GM08714 (cell line): Measurements from ENCODE around the gene CHST11.

Source experiments
- H3K4me3 ChIP-seq: fragments of 200-500 bp; sonication (Bioruptor generic); 2 replicates; pipeline ENCODE4 v1.5.1; 2014; ENCODE audit warnings: mild to moderate bottlenecking, low read length, inconsistent platforms
- ZNF274 ChIP-seq: IDR thresholded peaks from 2 replicates; pipeline ENCODE4 v1.6.1; 2012; ENCODE audit warnings: mild to moderate bottlenecking, low read depth, low read length

The CHST11 gene

GRCh38 chr12:104643819-104644669, 187.3 kb downstream of the CHST11 start:
- no peak for TF ChIP-seq ZNF274
- peak overlapping the region; percentile 15; the same call in 1 of the 2 replicates for H3K4me3 ChIP-seq

DNA sequence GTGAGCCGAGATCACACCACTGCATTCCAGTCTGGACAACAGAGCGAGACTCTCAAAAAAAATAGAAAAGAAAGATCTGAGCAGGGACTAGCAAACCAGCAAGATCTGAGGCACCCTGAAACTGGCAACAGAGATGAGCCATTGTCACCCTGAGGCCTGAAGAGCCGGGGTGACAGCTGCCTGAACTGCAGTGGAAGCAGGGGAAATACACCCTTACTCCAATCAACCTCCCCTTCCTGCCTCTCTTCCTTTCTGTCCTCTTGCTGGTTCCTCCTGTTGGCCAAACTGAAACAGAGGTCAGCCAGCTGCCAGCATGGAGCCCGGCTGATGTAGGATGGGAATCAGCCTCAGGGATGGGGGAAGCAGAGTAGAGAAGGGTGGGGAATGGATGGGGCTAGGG, 192.0 kb downstream of the CHST11 start:
- no peak overlapping the region for H3K4me3 ChIP-seq
- TF ChIP-seq ZNF274: no peak

DNA sequence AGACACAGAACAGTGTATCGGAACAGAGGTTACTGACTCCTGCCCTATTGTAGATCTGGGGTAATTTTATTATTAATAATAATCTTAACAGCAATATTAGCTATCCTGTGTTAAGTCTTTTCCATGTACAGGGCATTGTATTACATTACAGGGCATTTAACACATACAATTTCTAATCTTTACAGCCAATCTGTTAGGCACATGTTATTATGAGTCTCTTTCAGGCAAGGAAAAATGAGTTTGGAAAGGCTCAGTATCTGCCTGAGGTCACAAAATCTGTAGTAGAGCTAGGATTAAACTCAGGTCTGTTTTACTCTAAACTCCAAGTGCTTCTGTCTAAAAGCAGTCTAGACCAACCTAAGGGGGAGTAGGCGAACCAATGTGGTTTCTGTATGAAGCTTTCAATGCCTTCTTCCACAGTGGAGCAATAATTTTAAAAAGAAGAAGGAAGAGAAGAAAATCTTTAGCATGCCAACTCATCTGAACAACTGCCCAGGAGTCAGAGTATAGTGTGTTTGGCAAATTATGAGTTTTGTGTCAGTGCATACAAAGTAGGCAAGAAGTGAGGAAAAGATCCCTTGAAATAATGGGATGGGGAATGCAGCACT, 192.6 kb downstream of the CHST11 start:
- no peak overlapping the region for H3K4me3 ChIP-seq
- TF ChIP-seq ZNF274: no peak

GRCh38 chr12:104649921-104650320, 193.2 kb downstream of the CHST11 start:
- TF ChIP-seq ZNF274: no peak
- H3K4me3 ChIP-seq: no peak overlapping the region

DNA sequence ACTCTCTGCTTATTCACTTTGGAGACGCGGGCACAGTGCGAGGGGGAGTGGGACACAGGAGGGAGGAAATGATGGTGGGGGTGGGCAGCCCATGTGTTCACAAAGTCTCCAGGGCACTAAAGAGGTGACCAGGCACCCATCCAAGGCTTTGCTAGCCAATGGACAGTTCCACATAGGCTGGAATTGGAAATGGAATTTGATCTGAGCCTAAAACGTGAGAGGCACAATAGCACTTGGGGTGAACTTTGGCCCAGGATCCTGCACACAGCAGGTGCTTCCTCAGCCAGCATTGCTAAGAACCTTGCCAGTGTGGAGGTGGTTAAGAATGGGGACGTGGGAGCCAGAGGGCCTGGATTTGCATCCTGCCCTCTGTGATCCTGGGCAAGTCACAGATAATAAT, 193.8 kb downstream of the CHST11 start:
- TF ChIP-seq ZNF274: no peak
- no peak overlapping the region for H3K4me3 ChIP-seq

DNA sequence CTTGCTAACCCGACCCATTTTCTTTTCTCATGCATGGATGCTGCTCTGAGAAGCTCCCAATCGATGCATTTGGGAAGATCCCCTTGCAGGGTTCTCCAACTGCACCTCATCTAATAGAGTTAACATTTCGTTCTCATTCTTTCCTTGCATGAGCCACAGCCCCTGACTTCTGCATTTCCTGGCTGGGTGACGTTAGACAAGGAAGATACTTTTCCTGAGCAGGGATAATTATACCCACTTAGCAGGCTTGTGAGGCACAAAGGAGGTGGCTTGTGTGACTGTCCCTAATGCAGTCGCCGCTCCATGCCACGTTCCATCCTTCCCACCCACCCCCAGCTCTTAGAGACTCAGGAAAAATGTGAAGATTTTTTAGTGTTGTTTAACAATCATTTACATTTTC, 195.1 kb downstream of the CHST11 start:
- no peak for TF ChIP-seq ZNF274
- H3K4me3 ChIP-seq: no peak overlapping the region

- no peak for TF ChIP-seq ZNF274
- no peak overlapping the region for H3K4me3 ChIP-seq
These were observed 195.6 kb downstream of the CHST11 start for GRCh38 chr12:104652358-104652757.

DNA sequence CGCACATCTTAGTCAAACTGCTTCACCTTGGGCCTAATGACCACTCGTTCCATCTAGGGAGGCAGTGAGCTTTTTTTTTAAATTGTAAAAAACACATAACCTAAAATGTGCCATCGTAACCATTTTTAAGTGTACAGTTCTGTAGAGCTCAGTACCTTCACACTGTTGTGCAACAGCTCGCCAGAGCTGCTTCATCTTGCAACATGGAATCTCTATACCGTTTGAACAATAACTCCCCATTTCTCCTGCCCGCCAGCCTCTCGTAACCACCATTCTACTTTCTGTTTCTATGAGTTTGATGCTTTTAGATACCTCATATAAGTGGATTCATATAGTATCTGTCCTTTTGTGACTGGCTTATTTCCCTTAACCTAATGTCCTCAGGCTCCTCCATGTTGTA, 196.2 kb downstream of the CHST11 start:
- no peak for TF ChIP-seq ZNF274

DNA sequence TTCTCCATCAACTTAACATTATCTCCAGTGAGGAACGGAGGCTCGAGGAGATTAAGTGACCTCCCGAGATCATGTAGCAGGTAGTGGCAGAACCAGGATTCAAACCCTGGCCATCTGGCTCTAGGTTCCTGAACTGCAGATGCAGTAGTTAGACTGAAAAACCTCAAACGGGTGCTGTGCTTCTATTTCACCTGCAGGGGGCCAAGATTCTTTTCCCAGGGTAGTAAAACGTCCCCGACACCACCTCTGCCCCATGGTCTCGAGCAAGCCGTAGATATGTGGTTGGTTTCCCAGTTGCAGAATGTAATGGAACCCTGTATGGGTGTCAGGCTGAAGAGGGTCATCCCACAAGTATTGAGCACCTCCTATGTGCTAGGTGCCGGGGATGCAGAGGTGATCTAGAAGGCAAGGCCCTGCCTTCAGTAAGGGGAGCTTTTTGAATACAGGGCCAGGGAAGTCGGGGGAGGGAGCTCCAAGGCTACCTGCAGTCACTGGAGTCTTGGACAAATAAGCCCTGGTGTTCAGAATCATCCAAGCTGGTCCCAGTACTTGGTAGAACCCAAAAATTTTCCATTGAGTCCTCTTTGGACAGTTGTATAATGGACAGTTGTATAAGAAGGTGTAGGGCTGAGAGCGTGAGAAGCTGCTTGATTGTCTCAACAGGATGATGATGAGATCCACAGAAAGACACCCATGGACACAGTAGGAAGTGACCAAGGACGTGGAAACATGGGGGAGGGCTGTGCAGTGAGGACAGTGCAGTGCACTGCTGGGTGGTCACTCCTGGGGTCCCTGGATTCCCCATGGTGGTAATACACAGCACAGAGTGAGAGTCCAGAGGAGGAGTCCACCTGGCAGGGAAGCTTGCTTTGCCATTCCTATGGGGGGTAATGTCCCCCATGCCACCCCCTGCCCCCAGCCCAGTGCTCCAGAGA, 197.2 kb downstream of the CHST11 start:
- no peak for TF ChIP-seq ZNF274
- H3K4me3 ChIP-seq: no peak overlapping the region

More for the DNA sequence above, 196.2 kb downstream of the CHST11 start:
- H3K4me3 ChIP-seq: no peak overlapping the region

DNA sequence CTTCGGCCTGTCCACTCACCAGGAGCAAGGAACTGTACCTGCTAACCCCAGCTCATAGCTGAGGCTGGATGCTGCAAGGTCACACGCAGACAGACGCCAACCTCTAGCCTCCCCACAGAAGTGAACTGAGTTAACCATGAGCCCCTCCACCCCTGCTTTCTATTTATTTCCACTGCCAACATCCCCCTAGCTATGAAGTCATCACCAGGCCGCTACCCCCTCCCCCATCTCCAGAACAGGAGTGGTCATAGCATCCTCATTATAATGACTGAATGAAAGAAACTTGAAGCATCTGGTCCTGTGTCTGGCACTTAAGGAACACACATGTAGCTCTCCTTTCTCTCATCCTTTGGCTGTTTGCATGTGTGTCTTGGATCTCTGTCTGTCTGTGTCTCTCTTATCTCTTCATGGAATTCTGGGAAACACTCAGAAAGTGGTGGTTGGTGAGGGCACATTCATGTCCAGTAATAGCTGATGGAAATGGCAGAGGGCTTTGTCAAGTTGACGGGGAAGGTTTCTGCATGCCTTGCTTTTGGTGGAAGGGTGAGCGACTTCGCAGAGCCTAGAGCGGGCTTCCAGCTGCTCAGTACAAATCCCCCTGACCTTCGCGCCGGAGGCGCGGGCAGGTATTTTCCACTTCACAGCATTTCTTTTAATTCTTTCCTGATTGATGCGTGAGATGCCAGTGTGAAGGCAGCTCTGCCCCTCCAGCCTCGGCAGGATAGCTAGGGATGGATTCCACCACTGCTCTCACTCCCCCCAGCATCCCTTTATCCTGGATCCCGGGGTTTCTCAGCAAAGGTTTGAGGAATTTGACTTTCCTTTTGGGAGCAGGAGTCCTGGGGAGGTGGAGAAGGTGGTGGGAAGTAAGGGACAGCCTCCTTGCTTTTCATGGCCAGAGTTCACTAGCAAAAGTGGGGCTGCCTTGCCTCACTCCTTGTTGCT, 198.2 kb downstream of the CHST11 start:
- no peak overlapping the region for H3K4me3 ChIP-seq
- no peak for TF ChIP-seq ZNF274

- H3K4me3 ChIP-seq: no peak overlapping the region
- no peak for TF ChIP-seq ZNF274
These were observed 199.6 kb downstream of the CHST11 start for GRCh38 chr12:104656383-104656782.

GRCh38 chr12:104656921-104657320, 200.2 kb downstream of the CHST11 start:
- no peak overlapping the region for H3K4me3 ChIP-seq
- TF ChIP-seq ZNF274: no peak

DNA sequence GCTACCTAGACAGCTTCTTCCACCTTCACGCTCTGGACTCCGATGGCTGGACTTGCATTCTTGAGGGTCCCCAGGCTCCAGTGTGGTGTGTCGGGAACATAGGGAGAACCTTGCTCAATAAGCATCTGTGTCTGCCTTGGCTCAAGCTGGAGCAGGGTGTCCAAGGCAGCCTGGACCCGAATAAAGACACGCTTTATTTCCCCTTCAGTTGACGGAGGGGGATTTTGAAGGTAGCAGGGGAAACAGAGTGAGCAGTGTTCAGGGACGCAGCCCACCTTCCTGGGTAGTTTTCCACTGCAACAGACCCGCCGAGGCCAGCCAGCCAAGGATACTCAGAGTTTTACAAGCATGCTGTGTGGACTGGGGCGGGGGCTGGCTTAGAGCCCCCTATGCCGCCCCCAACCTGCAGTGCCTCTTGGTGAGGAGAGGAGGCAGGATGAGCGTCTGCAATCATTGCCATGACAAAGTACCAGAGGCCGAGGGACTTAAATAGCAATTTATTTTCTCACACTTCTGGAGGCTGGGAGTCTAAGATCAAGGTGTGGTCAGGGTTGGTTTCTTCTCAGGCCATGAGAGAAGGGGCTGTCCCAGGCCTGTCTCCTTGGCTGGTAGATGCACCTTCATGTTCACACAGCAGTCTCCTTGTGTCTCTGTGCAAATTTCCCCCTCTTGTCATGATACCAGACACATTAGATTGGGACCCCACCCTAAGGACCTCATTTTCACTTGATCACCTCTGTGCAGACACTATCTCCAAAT, 201.2 kb downstream of the CHST11 start:
- no peak for TF ChIP-seq ZNF274

More for the DNA sequence above, 201.2 kb downstream of the CHST11 start:
- H3K4me3 ChIP-seq: no peak overlapping the region
